K562 (cell line): ENCODE data around the gene ANKRD11. TPM values are rescaled to one million over a fixed set of nuclear protein-coding genes. Genes with fewer than 3 reads are reported as not detected.
A peak's percentile ranks its signal among the peaks of the same experiment; 100 is the strongest.

ENCODE experiments used
- ATAC-seq: fragments of 200-7000 bp; cut with Tn5 transposase; 3 replicates; pipeline ENCODE4 v1.9.1; 2020; ENCODE audit warnings: moderate library complexity
- BruUV-seq: library from RNA; stranded (reverse); fragments of 400-500 nt; replicated peaks from 2 replicates; lab custom pipeline; 2021; lab: Mats Ljungman, UMichigan
- CTCF ChIA-PET: fragments of 300-600 bp; formaldehyde crosslinking; extraction: SDS; loops from one replicate; lab custom pipeline; 2021; ENCODE audit warnings: low intra/inter-chr PET ratio; lab: Yijun Ruan, JAX
- POLR2A ChIA-PET: fragments of 300-600, 350-650 bp; sonication (Branson Sonifier 250); formaldehyde crosslinking; extraction: SDS; loops from one replicate; lab custom pipeline; 2021; ENCODE audit warnings: antibody characterized with exemption, inconsistent platforms; lab: Yijun Ruan, JAX
- DNase-seq, 4 experiments: peaks; one replicate each; pipeline versions ENCODE4 v3.0.0 to v3.0.0-alpha.2; 2011 to 2018; ENCODE audit warnings: low spot score in 3 of 4, mixed read lengths in 3 of 4; ENCODE audit errors: extremely low read depth in 1 of 4
- FAIRE-seq: peaks from 2 replicates; lab custom pipeline; 2011; peaks lifted over from hg19 to GRCh38; lab: Jason Lieb, UNC
- H2AFZ ChIP-seq: 2 replicates; pipeline ENCODE4 v1.6.0; 2011; ENCODE audit warnings: low read depth, low read length, control low read depth, inconsistent platforms
- H3K27ac ChIP-seq: fragments of 200-600 bp; 3 replicates; pipeline ENCODE4 v1.8.0; 2011; ENCODE audit warnings: low read depth, mild to moderate bottlenecking, control low read depth, inconsistent platforms, low read length, moderate library complexity, mixed read lengths; ENCODE audit errors: extremely low read depth
- H3K27me3 ChIP-seq, 2 experiments: fragments of 300-600 bp in 1 of 2; 2 replicates in 1 of 2; 3 replicates in 1 of 2; pipeline versions ENCODE4 v1.6.0 to v1.8.0; 2011; ENCODE audit warnings: inconsistent platforms in 2 of 2, low read length in 2 of 2, mild to moderate bottlenecking in 1 of 2, mixed read lengths in 1 of 2, moderate library complexity in 1 of 2; ENCODE audit not compliant: control insufficient read depth in 2 of 2, insufficient read depth in 2 of 2
- H3K36me3 ChIP-seq: fragments of 300-600 bp; 3 replicates; pipeline ENCODE4 v1.8.0; 2011; ENCODE audit warnings: mild to moderate bottlenecking, low read length, inconsistent platforms; ENCODE audit not compliant: control insufficient read depth, insufficient read depth
- H3K4me1 ChIP-seq, 2 experiments: fragments of 200-600 bp in 1 of 2; replicated peaks in 1 of 2; 2 replicates in 1 of 2; 3 replicates in 1 of 2; pipeline versions ENCODE4 v1.5.1 to v1.8.0; 2011; ENCODE audit warnings: inconsistent platforms in 2 of 2, low read length in 2 of 2, mild to moderate bottlenecking in 1 of 2, mixed read lengths in 1 of 2, moderate library complexity in 1 of 2; ENCODE audit not compliant: control insufficient read depth in 2 of 2, insufficient read depth in 2 of 2
- H3K4me2 ChIP-seq: 2 replicates; pipeline ENCODE4 v1.6.1; 2011; ENCODE audit warnings: low read length, control low read depth, inconsistent platforms, mixed read lengths; ENCODE audit not compliant: insufficient read depth
- H3K4me3 ChIP-seq: fragments of 200-600 bp; sonication (generic), shearing (Covaris generic); 2 replicates; pipeline ENCODE4 v1.5.1; 2016; ENCODE audit warnings: control low read depth, inconsistent platforms
- H3K79me2 ChIP-seq: fragments of 200-600 bp; 3 replicates; pipeline ENCODE4 v1.8.0; 2011; ENCODE audit warnings: low read length, inconsistent platforms; ENCODE audit not compliant: control insufficient read depth, insufficient read depth
- H3K9ac ChIP-seq, 2 experiments: 2 replicates each; pipeline versions ENCODE4 v1.6.0 to v1.6.1; 2011; ENCODE audit warnings: low read depth in 2 of 2, low read length in 2 of 2, control low read depth in 1 of 2, inconsistent platforms in 1 of 2, mild to moderate bottlenecking in 1 of 2, mixed read lengths in 1 of 2; ENCODE audit not compliant: insufficient read depth in 1 of 2
- H3K9me1 ChIP-seq: one replicate; pipeline ENCODE4 v1.6.0; 2011; ENCODE audit warnings: inconsistent platforms, mild to moderate bottlenecking, low read length, moderate library complexity; ENCODE audit not compliant: control insufficient read depth, insufficient read depth
- H3K9me3 ChIP-seq: replicated peaks from 2 replicates; pipeline ENCODE4 v1.5.1; 2011; ENCODE audit warnings: low read depth, low read length, inconsistent platforms; ENCODE audit not compliant: control insufficient read depth, insufficient read depth
- H4K20me1 ChIP-seq: replicated peaks from 2 replicates; pipeline ENCODE4 v1.6.1; 2011; ENCODE audit warnings: low read length, inconsistent platforms, mixed read lengths; ENCODE audit not compliant: control insufficient read depth, insufficient read depth
- BCOR ChIP-seq: fragments of 450-650 bp; IDR thresholded peaks from 2 replicates; pipeline ENCODE4 v1.6.1; 2016
- CXXC5 ChIP-seq: fragments of 250-450 bp; sonication (Bioruptor Pico); IDR thresholded peaks from 2 replicates; pipeline ENCODE4 v1.8.0; 2022; ENCODE audit warnings: inconsistent platforms, mild to moderate bottlenecking, moderate library complexity
- EP300 ChIP-seq: IDR thresholded peaks from 2 replicates; pipeline ENCODE4 v1.6.1; 2012; ENCODE audit warnings: low read length, improper control_type of control experiment
- MXD1 ChIP-seq: fragments of 250-450 bp; sonication (Bioruptor Pico); IDR thresholded peaks from 2 replicates; pipeline ENCODE4 v1.8.0; 2021; ENCODE audit warnings: borderline replicate concordance, mild to moderate bottlenecking, moderate library complexity; ENCODE audit not compliant: poor library complexity, severe bottlenecking
- ZNF561 ChIP-seq: fragments of 450-650 bp; formaldehyde crosslinking; conservative IDR thresholded peaks from 2 replicates; pipeline ENCODE4 v1.4.0; 2020; ENCODE audit warnings: mild to moderate bottlenecking, moderate library complexity
- ZNF696 ChIP-seq: fragments of 250-450 bp; sonication (Bioruptor Pico); conservative IDR thresholded peaks from 2 replicates; pipeline ENCODE4 v1.4.0; 2020; ENCODE audit warnings: mild to moderate bottlenecking, moderate library complexity
- WGBS: fragments of 100-300 bp; shearing (Covaris generic); methylation state at CpG from one replicate; pipeline ENCODE4 v1.1.6; 2016; ENCODE audit warnings: low coverage, mixed read lengths; ENCODE audit not compliant: insufficient coverage; ENCODE audit errors: missing lambda C conversion rate; 5-methylcytosine and 5-hydroxymethylcytosine counted together
- in situ Hi-C: fragments of 300-500 bp; cut with MboI; formaldehyde crosslinking; loops from 4 replicates; pipeline ENCODE4 v1.15.0; 2018; ENCODE audit warnings: inconsistent platforms, mixed read lengths
- intact Hi-C: fragments of 100-400 bp; cut with micrococcal nuclease; formaldehyde crosslinking; loops from 2 replicates; pipeline ENCODE4 v1.14.2; 2022
- polyA plus RNA-seq, 8 experiments: library from polyadenylated mRNA; depleted of rRNA in 4 of 8; stranded (reverse) in 5 of 8; unstranded in 3 of 8; fragments of >200 nt; fragmentation: Nextera tagmentation in 2 of 8; fragmentation: Illumina TruSeq in 1 of 8; extraction: Ambion mirVana in 2 of 8; extraction: Trizol in 1 of 8; gene quantifications; 2 replicates each; pipeline versions ENCODE4 v1.2.1 to v1.2.3, GENCODE V29; 2011 to 2014; ENCODE audit warnings: inconsistent platforms in 1 of 8, missing spikeins in 1 of 8
- total RNA-seq, 7 experiments: library from RNA; depleted of rRNA in 6 of 7; stranded (reverse); fragments of >200 nt in 6 of 7; fragmentation: Illumina TruSeq in 2 of 7; extraction: Trizol in 2 of 7; gene quantifications; 2 replicates each; pipeline versions ENCODE4 v1.2.1 to v1.2.3, GENCODE V29; 2011 to 2021; ENCODE audit warnings: low replicate concordance in 1 of 7
- TF ChIP-seq, protein P1 (sequence below): fragments of 450-650 bp; IDR thresholded peaks from 2 replicates; pipeline ENCODE4 v1.6.1; 2016; ENCODE audit warnings: mild to moderate bottlenecking

ANKRD11 gene
- total and polyA plus RNA-seq, 9 of the 15 experiments (the other 6 are each of a cell fraction or from before 2014, with no cell fraction given): 4.7 to 126 (median 31.7) TPM

- Histone ChIP-seq H3K36me3 (peaks cover 42% of the 10 kb centered on the region), H3K4me1 (peaks cover 16 to 39% of the 10 kb centered on the region in 2 experiments; a peak in 4 of 5 replicates), H4K20me1 (no peaks in the 10 kb centered on the region; the same call in 1 of the 2 replicates), H3K4me2 (no peak overlapping the region), H3K27ac (no peak overlapping the region), H3K9ac (peak overlapping the region in 1 of 2 experiments; percentile 48; a peak in 1 of 4 replicates), H3K79me2 (peaks cover 55% of the 10 kb centered on the region), H3K4me3 (no peak overlapping the region), H3K9me1 (no peaks in the 10 kb centered on the region), H3K27me3 (no peaks in the 10 kb centered on the region; a peak in 1 of 5 replicates), H3K9me3 (no peaks in the 10 kb centered on the region), H2AFZ (no peak overlapping the region)
- BruUV-seq: no TSS peak
- no peak for FAIRE-seq
- ATAC-seq: no peak
- 94% methylated on average over 9 of the region's 9 CpGs for WGBS
- POLR2A ChIA-PET: interaction anchor here (0.8 kb wide), 2 partner anchors 18 to 154 kb away, joined by 3 read pairs; no protein-coding TSS in a partner anchor
- intact Hi-C loops: no loop called here
- DNase-seq: no peak
- no peak for TF ChIP-seq BCOR
- TF ChIP-seq, protein P1, sequence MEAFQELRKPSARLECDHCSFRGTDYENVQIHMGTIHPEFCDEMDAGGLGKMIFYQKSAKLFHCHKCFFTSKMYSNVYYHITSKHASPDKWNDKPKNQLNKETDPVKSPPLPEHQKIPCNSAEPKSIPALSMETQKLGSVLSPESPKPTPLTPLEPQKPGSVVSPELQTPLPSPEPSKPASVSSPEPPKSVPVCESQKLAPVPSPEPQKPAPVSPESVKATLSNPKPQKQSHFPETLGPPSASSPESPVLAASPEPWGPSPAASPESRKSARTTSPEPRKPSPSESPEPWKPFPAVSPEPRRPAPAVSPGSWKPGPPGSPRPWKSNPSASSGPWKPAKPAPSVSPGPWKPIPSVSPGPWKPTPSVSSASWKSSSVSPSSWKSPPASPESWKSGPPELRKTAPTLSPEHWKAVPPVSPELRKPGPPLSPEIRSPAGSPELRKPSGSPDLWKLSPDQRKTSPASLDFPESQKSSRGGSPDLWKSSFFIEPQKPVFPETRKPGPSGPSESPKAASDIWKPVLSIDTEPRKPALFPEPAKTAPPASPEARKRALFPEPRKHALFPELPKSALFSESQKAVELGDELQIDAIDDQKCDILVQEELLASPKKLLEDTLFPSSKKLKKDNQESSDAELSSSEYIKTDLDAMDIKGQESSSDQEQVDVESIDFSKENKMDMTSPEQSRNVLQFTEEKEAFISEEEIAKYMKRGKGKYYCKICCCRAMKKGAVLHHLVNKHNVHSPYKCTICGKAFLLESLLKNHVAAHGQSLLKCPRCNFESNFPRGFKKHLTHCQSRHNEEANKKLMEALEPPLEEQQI: no peak
- TF ChIP-seq CXXC5 (CRISPR knock-in tag): no peak
- TF ChIP-seq ZNF696 (CRISPR knock-in tag): no peak
- no peak for TF ChIP-seq EP300
- no peak for TF ChIP-seq MXD1 (CRISPR knock-in tag)
- TF ChIP-seq ZNF561 (CRISPR knock-in tag): no peak
- CTCF ChIA-PET: no interaction called here
- in situ Hi-C loops: no loop called here
Measured at GRCh38 chr16:89510526-89510925, 20.2 kb upstream of the ANKRD11 start.
